ENCODE measurements around the gene P2RX3. TPM values are rescaled to one million over a fixed set of nuclear protein-coding genes. Genes with fewer than 3 reads are reported as not detected.

The P2RX3 gene
- total RNA-seq, 2 donors from 2014 or later = not detected

GRCh38 chr11:57305523-57305922, 32.6 kb upstream of the P2RX3 start:
- Histone ChIP-seq H3K9ac (ENCODE audit: extremely low read depth, low read length, poor library complexity, severe bottlenecking) (no peak overlapping the region), H3K27me3 (ENCODE audit: control insufficient read depth, insufficient read depth, low read length, poor library complexity, severe bottlenecking) (no peaks in the 10 kb centered on the region), H3K4me1 (ENCODE audit: control insufficient read depth, insufficient read depth, low read length) (no peaks in the 10 kb centered on the region), H3K36me3 (ENCODE audit: control insufficient read depth, insufficient read depth, low read length) (peaks cover 63% of the 10 kb centered on the region), H3K4me3 (ENCODE audit: low read length) (no peak overlapping the region), H3K9me3 (ENCODE audit: control insufficient read depth, low read length) (no peaks in the 10 kb centered on the region), H3K27ac (ENCODE audit: low read depth, low read length) (no peak overlapping the region)
- Mint-ChIP-seq H3K4me1 (peaks cover 15% of the 10 kb centered on the region), H3K27ac (no peak overlapping the region), H3K4me3 (no peak overlapping the region), H3K36me3 (ENCODE audit: low read depth) (peaks cover 59% of the 10 kb centered on the region), H3K27me3 (ENCODE audit: insufficient read depth) (no peaks in the 10 kb centered on the region), H3K9me3 (peaks cover under 1% of the 10 kb centered on the region)
- WGBS, 2 experiments (ENCODE audit: insufficient coverage in 1 of 2, insufficient read length in 1 of 2) = 93 to 94% methylated on average over 8 of the region's 8 CpGs
- TF ChIP-seq CTCF (conservative IDR thresholded peaks at IDR 0.05) = no peak
- no peak for DNase-seq

- no peak overlapping the region for H3K9ac ChIP-seq (ENCODE audit: extremely low read depth, low read length, poor library complexity, severe bottlenecking)
- 90 to 94% methylated on average over 10 to 15 of the region's 15 CpGs for WGBS, 2 experiments (ENCODE audit: insufficient coverage in 1 of 2, insufficient read length in 1 of 2)
- Mint-ChIP-seq H3K4me3 (no peak overlapping the region), H3K27me3 (ENCODE audit: insufficient read depth) (no peaks in the 10 kb centered on the region), H3K27ac (peak overlapping the region; percentile 61), H3K4me1 (peaks cover 19% of the 10 kb centered on the region), H3K36me3 (ENCODE audit: low read depth) (peaks cover 51% of the 10 kb centered on the region), H3K9me3 (no peaks in the 10 kb centered on the region)
- H3K27ac ChIP-seq (ENCODE audit: low read depth, low read length) = no peak overlapping the region
- H3K4me3 ChIP-seq (ENCODE audit: low read length) = no peak overlapping the region
- no peaks in the 10 kb centered on the region for H3K4me1 ChIP-seq (ENCODE audit: control insufficient read depth, insufficient read depth, low read length)
- H3K36me3 ChIP-seq (ENCODE audit: control insufficient read depth, insufficient read depth, low read length) = peaks cover 57% of the 10 kb centered on the region
- H3K27me3 ChIP-seq (ENCODE audit: control insufficient read depth, insufficient read depth, low read length, poor library complexity, severe bottlenecking) = no peaks in the 10 kb centered on the region
- H3K9me3 ChIP-seq (ENCODE audit: control insufficient read depth, low read length) = no peaks in the 10 kb centered on the region
- DNase-seq = no peak
- TF ChIP-seq CTCF (conservative IDR thresholded peaks at IDR 0.05) = no peak
Measured at GRCh38 chr11:57306161-57306876, 31.8 kb upstream of the P2RX3 start.

DNA sequence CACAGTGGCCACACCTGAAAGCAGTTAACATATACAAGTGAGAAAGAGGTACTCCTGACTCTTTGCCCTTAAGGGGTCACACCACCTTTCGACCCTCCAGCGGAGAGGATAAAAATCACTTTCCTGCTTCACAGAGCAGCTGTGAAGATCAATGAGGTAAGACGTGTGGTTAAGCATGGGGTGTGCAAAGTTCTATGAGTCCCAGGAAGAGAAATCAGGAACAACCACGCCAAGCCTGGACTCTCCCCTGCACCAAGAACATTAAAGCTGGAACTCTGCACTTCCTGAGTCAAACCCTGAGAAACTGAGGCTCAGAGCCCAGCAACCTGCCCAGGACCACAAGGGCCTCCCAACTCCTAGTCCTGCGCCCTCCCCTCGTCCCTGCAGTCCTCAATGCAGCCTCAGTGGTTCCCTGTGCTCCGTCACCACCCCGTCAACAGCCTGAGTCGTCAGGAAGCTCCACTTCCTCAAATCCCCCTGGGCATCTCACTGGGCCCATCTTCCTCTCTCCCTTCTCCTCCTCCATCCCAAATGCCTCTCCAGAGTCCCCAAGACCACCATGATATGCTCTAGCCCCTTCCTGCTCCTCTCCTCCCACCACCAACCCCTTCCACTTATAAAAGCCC, 31.1 kb upstream of the P2RX3 start:
- Mint-ChIP-seq H3K27me3 (ENCODE audit: insufficient read depth) (no peaks in the 10 kb centered on the region), H3K27ac (peak overlapping the region; percentile 38), H3K4me1 (peaks cover 25% of the 10 kb centered on the region), H3K36me3 (ENCODE audit: low read depth) (peaks cover 44% of the 10 kb centered on the region), H3K9me3 (no peaks in the 10 kb centered on the region), H3K4me3 (no peak overlapping the region)
- Histone ChIP-seq H3K27me3 (ENCODE audit: control insufficient read depth, insufficient read depth, low read length, poor library complexity, severe bottlenecking) (no peaks in the 10 kb centered on the region), H3K27ac (ENCODE audit: low read depth, low read length) (no peak overlapping the region), H3K4me3 (ENCODE audit: low read length) (no peak overlapping the region), H3K9ac (ENCODE audit: extremely low read depth, low read length, poor library complexity, severe bottlenecking) (no peak overlapping the region), H3K4me1 (ENCODE audit: control insufficient read depth, insufficient read depth, low read length) (no peaks in the 10 kb centered on the region), H3K9me3 (ENCODE audit: control insufficient read depth, low read length) (no peaks in the 10 kb centered on the region), H3K36me3 (ENCODE audit: control insufficient read depth, insufficient read depth, low read length) (peaks cover 50% of the 10 kb centered on the region)
- no peak for TF ChIP-seq CTCF (conservative IDR thresholded peaks at IDR 0.05)
- 84 to 92% methylated on average over 8 to 9 of the region's 9 CpGs for WGBS, 2 experiments (ENCODE audit: insufficient coverage in 1 of 2, insufficient read length in 1 of 2)
- no peak for DNase-seq

Data from endodermal cell (in vitro differentiated cells).